Keratinocyte (primary cell): Measurements from ENCODE around the gene PRKAG3.

Source experiments
- CTCF ChIP-seq, 3 experiments: IDR thresholded peaks in 1 of 3; conservative IDR thresholded peaks in 1 of 3; optimal IDR thresholded peaks in 1 of 3; 2 replicates in 2 of 3; 3 replicates in 1 of 3; pipeline versions ENCODE3 to v1.5.1; 2011; ENCODE audit warnings: low read length in 3 of 3, mild to moderate bottlenecking in 3 of 3, moderate library complexity in 2 of 3, control low read depth in 1 of 3, inconsistent platforms in 1 of 3; ENCODE audit not compliant: insufficient read depth in 2 of 3; ENCODE audit errors: extremely low read depth in 1 of 3
- EZH2 ChIP-seq: IDR thresholded peaks from one replicate; pipeline ENCODE4 v1.6.1; 2012; ENCODE audit warnings: inconsistent platforms, mild to moderate bottlenecking, low read length, moderate library complexity

- TF ChIP-seq CTCF (optimal IDR thresholded peaks at IDR 0.05 in 1 of 3, IDR thresholded peaks at IDR 0.05 in 1 of 3, conservative IDR thresholded peaks at IDR 0.05 in 1 of 3; ENCODE audit: extremely low read depth in 1 of 3, insufficient read depth in 2 of 3, low read length in 3 of 3) (no peak), EZH2 (no peak)
Observed at GRCh38 chr2:218812861-218813260, 18.7 kb downstream of the PRKAG3 start.
